C4-2B (cell line): ENCODE results near the gene CABLES2.

Experiments used
- ZFX ChIP-seq: fragments of 450-650 bp; IDR thresholded peaks from 2 replicates; pipeline ENCODE4 v1.6.1; 2017
- TF ChIP-seq, protein P1 (sequence below): fragments of 450-650 bp; conservative IDR thresholded peaks from 2 replicates; pipeline ENCODE4 v1.5.1; 2017; ENCODE audit warnings: mild to moderate bottlenecking

DNA sequence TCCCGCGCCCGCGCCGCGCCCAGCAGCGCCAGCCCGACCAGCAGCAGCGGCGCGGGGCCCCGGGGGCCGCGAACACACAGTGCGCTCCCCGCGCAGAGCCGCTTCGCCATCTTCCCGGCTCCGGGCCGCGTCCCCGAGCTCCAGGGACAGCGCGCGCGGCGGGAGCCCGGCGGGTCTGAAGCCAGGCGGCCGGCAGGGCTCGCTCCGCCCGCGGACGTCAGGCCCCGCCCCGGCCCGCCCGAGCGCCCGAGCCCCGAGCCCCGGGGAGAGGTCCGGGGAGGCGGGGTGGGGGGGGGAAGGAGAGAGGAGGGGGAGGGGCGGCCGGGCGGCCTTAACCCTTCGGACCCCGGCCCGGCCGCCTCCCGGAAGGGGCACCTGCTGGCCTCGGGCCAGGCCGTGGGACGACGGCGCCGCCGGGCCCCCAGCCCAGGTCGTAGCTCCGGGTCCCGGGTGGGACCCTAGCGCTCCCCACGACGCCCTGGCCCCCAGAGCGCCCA, 39.9 kb downstream of the CABLES2 start, which contains the start of gene LAMA5:
- TF ChIP-seq, protein P1, sequence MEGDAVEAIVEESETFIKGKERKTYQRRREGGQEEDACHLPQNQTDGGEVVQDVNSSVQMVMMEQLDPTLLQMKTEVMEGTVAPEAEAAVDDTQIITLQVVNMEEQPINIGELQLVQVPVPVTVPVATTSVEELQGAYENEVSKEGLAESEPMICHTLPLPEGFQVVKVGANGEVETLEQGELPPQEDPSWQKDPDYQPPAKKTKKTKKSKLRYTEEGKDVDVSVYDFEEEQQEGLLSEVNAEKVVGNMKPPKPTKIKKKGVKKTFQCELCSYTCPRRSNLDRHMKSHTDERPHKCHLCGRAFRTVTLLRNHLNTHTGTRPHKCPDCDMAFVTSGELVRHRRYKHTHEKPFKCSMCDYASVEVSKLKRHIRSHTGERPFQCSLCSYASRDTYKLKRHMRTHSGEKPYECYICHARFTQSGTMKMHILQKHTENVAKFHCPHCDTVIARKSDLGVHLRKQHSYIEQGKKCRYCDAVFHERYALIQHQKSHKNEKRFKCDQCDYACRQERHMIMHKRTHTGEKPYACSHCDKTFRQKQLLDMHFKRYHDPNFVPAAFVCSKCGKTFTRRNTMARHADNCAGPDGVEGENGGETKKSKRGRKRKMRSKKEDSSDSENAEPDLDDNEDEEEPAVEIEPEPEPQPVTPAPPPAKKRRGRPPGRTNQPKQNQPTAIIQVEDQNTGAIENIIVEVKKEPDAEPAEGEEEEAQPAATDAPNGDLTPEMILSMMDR, result no peak
- TF ChIP-seq ZFX, result peak; percentile 2; the same call in 1 of the 2 replicates
